Activated gamma-delta T cell treated with anti-CD3 and anti-CD28 coated beads, Interleukin-2, amount 50 U/mL, for 16 hours (primary cell): ENCODE results near the gene RPN2.

Source experiments
- DNase-seq: peaks from one replicate; pipeline ENCODE4 v3.0.0-alpha.2; 2020; ENCODE audit warnings: low read depth

Gene RPN2

DNA sequence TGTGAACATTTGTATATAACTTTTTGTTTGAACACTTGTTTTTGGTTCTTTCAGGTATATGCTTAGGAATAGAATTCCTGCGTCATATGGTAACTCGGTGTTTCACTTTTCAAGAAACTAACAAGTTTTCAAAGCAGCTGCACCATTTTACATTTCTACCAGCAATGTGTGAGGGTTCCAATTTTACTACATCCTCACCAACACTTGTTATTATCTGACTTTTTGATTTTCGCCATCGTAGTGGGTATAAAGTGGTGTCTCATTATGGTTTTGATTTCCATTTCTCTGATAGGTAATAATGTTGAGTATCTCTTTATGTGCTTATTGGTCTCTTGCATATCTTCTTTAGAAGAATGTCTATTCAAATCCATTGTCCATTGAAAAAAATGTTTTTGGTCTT lies 39.8 kb downstream of the RPN2 start:
- DNase-seq = no peak

- no peak for DNase-seq
Observed at GRCh38 chr20:37219751-37220668, 40.9 kb downstream of the RPN2 start.

DNA sequence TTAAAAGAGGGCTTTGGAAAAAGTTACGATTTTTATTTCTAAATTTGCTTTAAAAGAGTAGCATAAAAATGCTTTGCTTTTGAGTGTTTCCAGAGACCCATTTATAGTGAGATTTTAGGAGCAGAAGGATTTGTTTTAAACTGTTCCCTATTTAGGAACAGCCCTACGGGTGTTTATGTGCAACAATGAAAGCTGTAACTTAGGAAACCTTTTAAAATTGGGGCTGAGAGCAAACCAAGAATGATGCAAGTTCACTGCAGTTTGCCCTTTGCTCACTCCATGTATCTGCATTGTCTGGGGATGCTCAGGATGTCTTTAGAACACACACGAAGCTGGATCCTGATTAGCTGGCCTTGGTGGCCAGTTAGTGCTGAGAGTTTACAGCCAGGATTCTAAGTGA lies 41.6 kb downstream of the RPN2 start:
- no peak for DNase-seq

GRCh38 chr20:37222086-37222485 lies 43.0 kb downstream of the RPN2 start:
- no peak for DNase-seq

GRCh38 chr20:37223053-37223452 lies 43.9 kb downstream of the RPN2 start:
- DNase-seq = no peak

- no peak for DNase-seq
Observed at GRCh38 chr20:37225146-37225545, 46.0 kb downstream of the RPN2 start.

DNA sequence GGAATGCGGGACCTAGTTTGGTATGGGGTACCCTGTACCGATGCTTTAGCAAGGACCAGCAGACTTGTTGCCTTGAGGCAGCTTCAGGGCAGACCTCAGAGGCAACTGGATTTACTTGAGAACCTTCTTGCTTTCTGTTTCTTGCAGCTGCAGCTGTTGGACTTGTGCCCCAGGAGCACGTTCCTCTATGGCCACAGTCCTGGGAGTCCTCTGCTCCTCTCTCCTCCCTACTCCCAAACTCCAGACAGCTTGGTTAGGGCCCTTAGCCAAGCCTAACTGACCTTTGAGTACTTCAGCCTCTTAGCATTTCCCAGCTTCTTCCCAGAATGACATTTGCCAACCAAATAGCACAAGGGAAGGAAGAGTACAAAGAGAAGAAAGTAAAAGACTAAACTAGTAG lies 47.8 kb downstream of the RPN2 start:
- no peak for DNase-seq

DNA sequence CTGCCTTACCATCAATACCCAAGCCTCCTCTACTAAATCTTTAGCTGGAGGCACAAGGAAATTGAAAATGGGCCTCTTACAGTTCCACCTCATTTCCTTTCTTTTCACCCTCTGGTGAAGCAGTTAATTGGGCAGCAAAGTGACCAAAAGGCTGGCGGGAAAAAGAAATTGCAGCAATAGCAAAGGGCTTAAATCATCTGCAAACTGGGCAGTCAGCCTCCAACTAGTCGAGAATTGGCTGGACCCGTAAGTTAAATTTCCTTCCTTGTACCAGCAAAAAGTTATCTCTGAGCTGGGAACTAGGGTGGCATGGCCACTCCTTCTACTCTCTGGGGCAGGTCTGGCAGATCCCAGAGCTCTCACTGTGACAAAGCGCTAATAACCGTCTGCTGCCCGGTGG lies 49.0 kb downstream of the RPN2 start:
- DNase-seq = no peak

DNA sequence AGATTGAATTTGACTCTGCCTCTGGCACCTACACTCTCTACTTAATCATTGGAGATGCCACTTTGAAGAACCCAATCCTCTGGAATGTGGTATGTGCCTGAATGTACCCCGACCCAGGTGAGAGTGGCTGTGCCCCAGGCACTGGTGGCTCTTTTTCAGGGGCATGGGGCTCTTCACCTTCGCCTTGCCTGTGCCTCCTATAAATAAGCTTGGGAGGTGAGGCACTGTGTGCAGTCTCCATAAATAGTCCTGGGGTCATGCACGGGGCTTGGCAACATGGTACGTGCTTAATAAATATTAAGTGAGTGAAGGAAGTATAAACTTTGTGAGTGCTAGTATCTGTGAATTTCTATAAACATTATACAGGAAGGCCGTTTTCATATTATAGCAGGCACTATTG lies 49.5 kb downstream of the RPN2 start:
- no peak for DNase-seq

DNA sequence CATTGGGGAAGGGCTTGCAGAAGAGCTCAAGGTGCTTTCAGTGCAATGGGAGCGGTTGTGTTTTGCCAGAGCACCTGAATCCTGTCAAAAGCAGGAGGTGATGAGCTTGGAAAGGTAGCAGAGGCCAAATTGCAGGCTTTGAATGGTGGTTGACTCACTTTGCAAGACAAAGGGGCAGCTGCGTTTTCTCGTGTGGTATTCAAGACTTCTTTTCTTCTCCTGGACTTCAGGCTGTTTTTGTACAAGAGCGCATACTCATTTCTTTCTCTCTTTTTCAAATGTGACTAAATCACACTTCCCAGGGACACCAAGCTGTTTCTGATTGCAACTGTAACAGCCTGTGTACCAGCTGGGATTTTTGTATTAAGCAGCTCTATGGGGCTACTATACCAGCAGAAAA lies 50.2 kb downstream of the RPN2 start:
- no peak for DNase-seq

- DNase-seq = no peak
Observed at GRCh38 chr20:37230200-37230599, 51.1 kb downstream of the RPN2 start.

- no peak for DNase-seq
Observed at GRCh38 chr20:37231947-37232630, 53.0 kb downstream of the RPN2 start.

GRCh38 chr20:37233548-37234253 lies 54.6 kb downstream of the RPN2 start:
- no peak for DNase-seq

- DNase-seq = no peak
Observed at GRCh38 chr20:37234254-37234581, 55.1 kb downstream of the RPN2 start.

- DNase-seq = no peak
Observed at GRCh38 chr20:37235065-37235464, 55.9 kb downstream of the RPN2 start.

DNA sequence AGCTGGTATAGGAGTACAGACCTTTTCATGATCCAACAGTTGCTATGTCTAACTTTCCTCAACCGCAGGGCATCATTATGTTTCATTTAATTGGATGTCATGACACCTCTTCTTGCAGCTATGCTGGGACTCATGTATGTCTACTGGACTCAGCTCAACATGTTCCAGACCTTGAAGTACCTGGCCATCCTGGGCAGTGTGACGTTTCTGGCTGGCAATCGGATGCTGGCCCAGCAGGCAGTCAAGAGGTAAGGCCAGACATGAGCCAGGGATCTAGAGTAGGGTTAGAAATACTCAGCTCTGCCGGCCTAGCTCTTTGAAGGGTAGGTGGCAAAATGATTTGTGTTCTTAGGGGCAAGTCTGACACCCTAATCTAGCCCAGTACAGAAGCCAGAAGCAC lies 57.3 kb downstream of the RPN2 start:
- DNase-seq = no peak

GRCh38 chr20:37237656-37238055 lies 58.5 kb downstream of the RPN2 start:
- DNase-seq = no peak

DNA sequence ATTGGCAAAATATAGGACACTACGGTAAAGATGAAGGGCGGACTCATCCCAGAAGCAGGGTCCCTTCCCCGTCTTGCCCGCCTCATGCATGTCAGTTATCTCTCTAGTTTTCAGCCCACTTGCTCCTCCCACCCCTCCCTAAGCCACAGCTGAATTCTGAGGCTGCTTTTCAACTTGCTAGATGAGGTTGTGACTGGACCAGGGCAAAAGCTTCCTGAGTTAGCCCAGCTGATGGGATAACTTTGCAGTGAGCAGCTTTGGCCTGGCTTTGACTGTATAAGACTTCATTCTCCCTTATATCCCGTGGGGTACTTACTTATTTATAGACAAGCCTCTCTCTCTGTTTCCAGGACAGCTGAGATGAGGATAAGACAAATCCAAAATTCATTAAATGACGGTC lies 59.3 kb downstream of the RPN2 start:
- DNase-seq = no peak

DNA sequence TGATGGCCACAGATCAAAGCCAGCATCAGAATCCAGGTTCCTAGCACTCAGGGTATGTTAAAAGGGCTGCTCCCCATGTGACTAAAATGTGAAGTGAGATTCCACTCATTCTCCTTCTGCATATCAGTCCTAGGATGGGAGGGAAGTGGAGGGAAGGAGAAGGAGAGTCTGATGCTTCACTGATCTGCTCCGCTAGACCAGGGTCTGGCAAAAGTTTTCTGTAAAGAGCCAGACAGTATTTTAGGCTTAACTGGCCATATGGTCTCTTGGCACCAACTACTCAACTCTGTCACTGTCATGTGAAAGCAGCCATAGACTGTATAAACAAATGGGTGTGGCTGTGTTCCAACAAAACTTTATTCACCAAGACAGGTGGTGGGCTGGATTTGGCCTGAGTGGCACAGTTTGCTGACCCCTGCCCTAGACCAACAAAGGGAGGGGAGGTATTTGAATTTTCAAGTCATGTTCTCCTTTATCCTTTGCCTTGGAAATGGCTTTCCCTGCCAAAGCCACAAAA lies 59.9 kb downstream of the RPN2 start:
- DNase-seq = no peak

- no peak for DNase-seq
Observed at GRCh38 chr20:37240337-37241067, 61.4 kb downstream of the RPN2 start.

DNA sequence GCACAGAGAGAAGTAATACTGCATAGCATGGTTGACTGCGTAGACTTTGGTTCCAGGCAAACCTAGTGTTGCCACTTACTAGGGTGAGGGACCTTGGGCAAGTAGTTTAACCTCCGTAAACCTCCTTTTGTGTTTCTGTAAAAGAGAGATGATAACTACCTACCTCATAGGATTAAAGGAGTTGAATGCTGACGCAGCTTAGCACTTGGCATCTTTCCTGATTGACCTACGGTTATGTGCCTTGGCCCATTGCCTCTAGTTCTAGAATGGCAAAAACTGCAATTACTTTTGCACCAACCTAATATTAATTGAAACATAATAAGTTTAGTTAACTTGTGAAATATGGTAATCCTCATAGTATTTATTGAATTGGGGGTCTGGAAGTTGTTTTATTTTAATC lies 63.4 kb downstream of the RPN2 start:
- no peak for DNase-seq
